Activated CD4-positive, alpha-beta T cell treated with anti-CD3 and anti-CD28 coated beads, Interleukin-10, Interleukin-2, amounts not matched to agents 100 ng/mL and 50 ng/mL, durations not matched to agents 16 hours and 8 hours (primary cell): Measurements from ENCODE around the gene ADAMTS17.
A peak's percentile ranks its signal among the peaks of the same experiment; 100 is the strongest.

Experiments used
- DNase-seq: peaks from one replicate; pipeline ENCODE4 v3.0.0-alpha.2; 2020

ADAMTS17 gene

GRCh38 chr15:100160953-100161352, 180.8 kb downstream of the ADAMTS17 start:
- no peak for DNase-seq

- no peak for DNase-seq
Measured at GRCh38 chr15:100159436-100159835, 182.3 kb downstream of the ADAMTS17 start.

- DNase-seq = no peak
Measured at GRCh38 chr15:100158356-100158755, 183.4 kb downstream of the ADAMTS17 start.

- DNase-seq = no peak
Measured at GRCh38 chr15:100156201-100156600, 185.6 kb downstream of the ADAMTS17 start.

GRCh38 chr15:100154338-100154737, 187.4 kb downstream of the ADAMTS17 start:
- no peak for DNase-seq

GRCh38 chr15:100152463-100152862, 189.3 kb downstream of the ADAMTS17 start:
- DNase-seq = no peak

GRCh38 chr15:100150906-100151305, 190.9 kb downstream of the ADAMTS17 start:
- DNase-seq = no peak

- DNase-seq = no peak
Measured at GRCh38 chr15:100147828-100148227, 193.9 kb downstream of the ADAMTS17 start.

- no peak for DNase-seq
Measured at GRCh38 chr15:100143378-100143777, 198.4 kb downstream of the ADAMTS17 start.

GRCh38 chr15:100141311-100142001, 200.3 kb downstream of the ADAMTS17 start:
- no peak for DNase-seq

- no peak for DNase-seq
Measured at GRCh38 chr15:100140527-100141308, 201.1 kb downstream of the ADAMTS17 start.

GRCh38 chr15:100134586-100134985, 207.2 kb downstream of the ADAMTS17 start:
- no peak for DNase-seq

- DNase-seq = no peak
Measured at GRCh38 chr15:100134089-100134583, 207.6 kb downstream of the ADAMTS17 start.

- DNase-seq = no peak
Measured at GRCh38 chr15:100133001-100133400, 208.8 kb downstream of the ADAMTS17 start.

- no peak for DNase-seq
Measured at GRCh38 chr15:100132309-100132708, 209.5 kb downstream of the ADAMTS17 start.

- peak; percentile 34 for DNase-seq
Measured at GRCh38 chr15:100131321-100132224, 210.2 kb downstream of the ADAMTS17 start.

GRCh38 chr15:100129677-100130076, 212.1 kb downstream of the ADAMTS17 start:
- DNase-seq = no peak

- no peak for DNase-seq
Measured at GRCh38 chr15:100125401-100126191, 216.2 kb downstream of the ADAMTS17 start.

GRCh38 chr15:100124936-100125335, 216.8 kb downstream of the ADAMTS17 start:
- no peak for DNase-seq

GRCh38 chr15:100124361-100124760, 217.4 kb downstream of the ADAMTS17 start:
- no peak for DNase-seq

GRCh38 chr15:100123611-100124010, 218.2 kb downstream of the ADAMTS17 start:
- no peak for DNase-seq

- DNase-seq = no peak
Measured at GRCh38 chr15:100121285-100121684, 220.5 kb downstream of the ADAMTS17 start.
